Panc1 (cell line): ENCODE results near the gene MCTP1. TPM values are rescaled to one million over a fixed set of nuclear protein-coding genes. Genes with fewer than 3 reads are reported as not detected.

Experiments used
- ATAC-seq: fragments of 200-7000 bp; cut with Tn5 transposase; 2 replicates; pipeline ENCODE4 v1.9.1; 2020; ENCODE audit warnings: mild to moderate bottlenecking, moderate library complexity
- BruUV-seq: library from RNA; stranded (reverse); fragments of 400-500 nt; replicated peaks from 2 replicates; lab custom pipeline; 2021; lab: Mats Ljungman, UMichigan
- CTCF ChIA-PET: fragments of 300-600 bp; sonication (Branson Sonifier 250); formaldehyde crosslinking; loops from one replicate; lab custom pipeline; 2022; ENCODE audit warnings: antibody characterized with exemption; lab: Charles Lee
- POLR2A ChIA-PET: fragments of 300-600 bp; sonication (Branson Sonifier 250); formaldehyde crosslinking; loops from one replicate; lab custom pipeline; 2022; ENCODE audit warnings: antibody characterized with exemption; lab: Charles Lee
- DNase-seq: peaks from one replicate; pipeline ENCODE4 v3.0.0-alpha.2; 2010; ENCODE audit warnings: low read depth, low spot score
- H3K27ac ChIP-seq: 2 replicates; pipeline ENCODE4 v1.5.1; 2011; ENCODE audit warnings: mild to moderate bottlenecking, low read length, inconsistent platforms
- H3K27me3 ChIP-seq: fragments of 200-500 bp; sonication (Bioruptor generic); 2 replicates; pipeline ENCODE4 v1.6.0; 2014; ENCODE audit warnings: low read length, inconsistent platforms; ENCODE audit not compliant: control insufficient read depth, insufficient read depth
- H3K36me3 ChIP-seq: fragments of 200-500 bp; sonication (Bioruptor generic); 2 replicates; pipeline ENCODE4 v1.5.1; 2014; ENCODE audit warnings: inconsistent platforms, mild to moderate bottlenecking, low read length, moderate library complexity; ENCODE audit not compliant: control insufficient read depth, insufficient read depth
- H3K4me1 ChIP-seq: 2 replicates; pipeline ENCODE4 v1.5.1; 2011; ENCODE audit warnings: inconsistent platforms, mild to moderate bottlenecking, low read length, moderate library complexity; ENCODE audit not compliant: control insufficient read depth, insufficient read depth
- H3K4me3 ChIP-seq, 2 experiments: 2 replicates each; pipeline ENCODE4 v1.5.1; 2011 to 2012; ENCODE audit warnings: low read depth in 2 of 2, low read length in 2 of 2, mild to moderate bottlenecking in 2 of 2, inconsistent platforms in 1 of 2, moderate library complexity in 1 of 2
- H3K9me3 ChIP-seq: fragments of 200-500 bp; sonication (Bioruptor generic); 2 replicates; pipeline ENCODE4 v1.5.1; 2014; ENCODE audit warnings: low read depth, mild to moderate bottlenecking, inconsistent platforms, low read length, moderate library complexity; ENCODE audit not compliant: control insufficient read depth, insufficient read depth
- CTCF ChIP-seq: fragments of 450-650 bp; IDR thresholded peaks from 2 replicates; pipeline ENCODE4 v1.5.1; 2017; ENCODE audit warnings: mild to moderate bottlenecking
- POLR2AphosphoS5 ChIP-seq: IDR thresholded peaks from 2 replicates; pipeline ENCODE4 v1.6.1; 2012; ENCODE audit warnings: mild to moderate bottlenecking, low read depth, low read length, moderate library complexity
- REST ChIP-seq, 2 experiments: IDR thresholded peaks; 2 replicates each; pipeline ENCODE4 v1.6.1; 2011 to 2012; ENCODE audit warnings: low read depth in 2 of 2, control low read depth in 1 of 2, low read length in 1 of 2, mild to moderate bottlenecking in 1 of 2, moderate library complexity in 1 of 2; ENCODE audit not compliant: insufficient read depth in 1 of 2
- SIN3A ChIP-seq: IDR thresholded peaks from 2 replicates; pipeline ENCODE4 v1.6.1; 2012; ENCODE audit warnings: low read depth, mild to moderate bottlenecking, low read length, moderate library complexity, borderline replicate concordance; ENCODE audit not compliant: insufficient read depth
- TCF7L2 ChIP-seq: IDR thresholded peaks from 2 replicates; pipeline ENCODE4 v1.6.1; 2011; ENCODE audit warnings: mild to moderate bottlenecking, low read depth, low read length, inconsistent platforms
- in situ Hi-C: cut with HindIII; loops from 2 replicates; pipeline ENCODE4 v1.10.0; 2016; ENCODE audit warnings: low sequenced_read_pairs, low pct_unique_long_range_greater_than_20kb
- intact Hi-C: fragments of 100-400 bp; cut with micrococcal nuclease; formaldehyde crosslinking; loops from one replicate; pipeline ENCODE4 v1.10.0; 2022; ENCODE audit not compliant: unreplicated experiment
- total RNA-seq: library from RNA; stranded (reverse); gene quantifications from one replicate; pipeline ENCODE4 v1.2.1, GENCODE V29; 2021; ENCODE audit not compliant: unreplicated experiment

The MCTP1 gene
- total RNA-seq, 1 experiment from 2014 or later: 39.8 TPM

GRCh38 chr5:94849324-94849723, 435.6 kb downstream of the MCTP1 start:
- CTCF ChIA-PET: no interaction called here
- in situ Hi-C loops: no loop called here
- H3K36me3 ChIP-seq: no peaks in the 10 kb centered on the region; the same call in 1 of the 2 replicates
- no peak for TF ChIP-seq POLR2AphosphoS5
- H3K4me3 ChIP-seq: no peak overlapping the region
- BruUV-seq: no TSS peak
- no peak overlapping the region for H3K27ac ChIP-seq
- H3K27me3 ChIP-seq: no peaks in the 10 kb centered on the region
- DNase-seq (no peak), ATAC-seq (no peak)
- POLR2A ChIA-PET: no interaction called here
- intact Hi-C loops: no loop called here
- no peaks in the 10 kb centered on the region for H3K9me3 ChIP-seq
- no peaks in the 10 kb centered on the region; the same call in 1 of the 2 replicates for H3K4me1 ChIP-seq

GRCh38 chr5:94847726-94848125, 437.2 kb downstream of the MCTP1 start:
- Histone ChIP-seq H3K9me3 (no peaks in the 10 kb centered on the region), H3K4me3 (no peak overlapping the region), H3K27ac (no peak overlapping the region), H3K4me1 (no peaks in the 10 kb centered on the region; the same call in 1 of the 2 replicates), H3K27me3 (no peaks in the 10 kb centered on the region), H3K36me3 (no peaks in the 10 kb centered on the region; the same call in 1 of the 2 replicates)
- no TSS peak for BruUV-seq
- ChIA-PET CTCF (interaction anchor here (0.6 kb wide), 1 partner anchor 402 kb away, joined by 3 read pairs; no protein-coding TSS in a partner anchor), POLR2A (no interaction called here)
- ATAC-seq (no peak), DNase-seq (no peak)
- intact Hi-C loops: no loop called here
- TF ChIP-seq POLR2AphosphoS5 (no peak), CTCF (no peak), SIN3A (no peak), TCF7L2 (no peak), REST (IDR thresholded peaks at IDR 0.05; ENCODE audit: insufficient read depth in 1 of 2, low read depth in 2 of 2, low read length in 1 of 2) (no peak)
- in situ Hi-C loops: no loop called here

- H3K9me3 ChIP-seq: no peaks in the 10 kb centered on the region
- H3K27me3 ChIP-seq: no peaks in the 10 kb centered on the region
- TF ChIP-seq POLR2AphosphoS5 (no peak), SIN3A (no peak), TCF7L2 (no peak), REST (IDR thresholded peaks at IDR 0.05; ENCODE audit: insufficient read depth in 1 of 2, low read depth in 2 of 2, low read length in 1 of 2) (no peak), CTCF (no peak)
- H3K4me1 ChIP-seq: no peaks in the 10 kb centered on the region; the same call in 1 of the 2 replicates
- no TSS peak for BruUV-seq
- DNase-seq (no peak), ATAC-seq (no peak)
- ChIA-PET CTCF (no interaction called here), POLR2A (interaction anchor here (0.7 kb wide), 1 partner anchor 465 kb away, joined by 3 read pairs; no protein-coding TSS in a partner anchor)
- H3K4me3 ChIP-seq: no peak overlapping the region
- intact Hi-C loops (no loop called here), in situ Hi-C loops (no loop called here)
- no peak overlapping the region for H3K27ac ChIP-seq
- H3K36me3 ChIP-seq: no peaks in the 10 kb centered on the region; the same call in 1 of the 2 replicates
These were observed 437.9 kb downstream of the MCTP1 start for GRCh38 chr5:94847019-94847418.
